Gastrocnemius medialis (tissue), 4 donors: Measurements from ENCODE around the gene PLA2G12B.

ENCODE experiments used
- CTCF ChIP-seq, 5 experiments: fragments of 450-650 bp in 3 of 5; fragments of 200-600 bp in 2 of 5; sonication (generic) in 2 of 5; IDR thresholded peaks in 4 of 5; conservative IDR thresholded peaks in 1 of 5; 1 replicate in 4 of 5; 2 replicates in 1 of 5; pipeline ENCODE4 v1.5.1; 2016 to 2019; ENCODE audit warnings: antibody characterized with exemption in 5 of 5, mild to moderate bottlenecking in 3 of 5, moderate library complexity in 3 of 5
- POLR2A ChIP-seq, 2 donors: fragments of 450-650 bp; IDR thresholded peaks; one replicate each; pipeline ENCODE4 v1.6.1; 2017; ENCODE audit warnings: antibody characterized with exemption in 2 of 2, mild to moderate bottlenecking in 2 of 2, moderate library complexity in 2 of 2

- TF ChIP-seq CTCF (IDR thresholded peaks at IDR 0.05 in 4 of 5, conservative IDR thresholded peaks at IDR 0.05 in 1 of 5): no peak
- TF ChIP-seq POLR2A (IDR thresholded peaks at IDR 0.05): no peak
Observed at GRCh38 chr10:72885953-72886352, 68.7 kb downstream of the PLA2G12B start.
